Vagina (tissue), 2 donors: ENCODE measurements around the gene CLUH.

Source experiments
- POLR2A ChIP-seq, 2 donors: fragments of 450-650 bp; IDR thresholded peaks; one replicate each; pipeline ENCODE4 v1.6.1; 2017; ENCODE audit warnings: antibody characterized with exemption in 2 of 2, mild to moderate bottlenecking in 2 of 2, moderate library complexity in 2 of 2
- POLR2AphosphoS5 ChIP-seq, 2 donors: sonication (generic); formaldehyde crosslinking; IDR thresholded peaks; one replicate each; pipeline ENCODE4 v1.9.0; 2017; ENCODE audit warnings: antibody characterized with exemption in 2 of 2, mild to moderate bottlenecking in 2 of 2, low read depth in 1 of 2; ENCODE audit not compliant: insufficient read depth in 1 of 2
- TF ChIP-seq, protein P1 (sequence below), 3 experiments: fragments of 450-650 bp in 2 of 3; fragments of 200-600 bp in 1 of 3; sonication (generic) in 1 of 3; IDR thresholded peaks; one replicate each; pipeline ENCODE4 v1.5.1; 2017 to 2019; ENCODE audit warnings: antibody characterized with exemption in 3 of 3, mild to moderate bottlenecking in 2 of 3, moderate library complexity in 2 of 3

DNA sequence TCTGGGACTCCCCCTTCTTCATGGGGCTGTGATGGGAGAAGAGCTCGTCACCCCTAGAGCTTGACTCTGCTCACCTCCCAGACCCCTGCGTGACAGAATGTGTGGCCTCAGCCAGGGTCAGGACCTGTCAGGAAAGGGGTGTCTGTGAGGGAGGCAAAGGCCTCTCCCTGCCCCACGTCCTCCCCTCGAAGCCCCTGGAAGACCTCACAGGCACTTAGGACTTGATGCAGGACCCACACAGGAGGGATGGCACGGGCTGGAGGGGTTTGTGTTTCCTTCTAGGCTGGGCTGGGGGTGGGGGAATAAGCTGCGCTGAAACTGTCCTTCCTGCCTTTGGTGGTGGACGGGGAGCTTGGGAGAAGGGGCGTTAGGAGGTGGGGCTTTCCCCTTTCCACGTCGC, 11.0 kb upstream of the CLUH start:
- TF ChIP-seq, protein P1, sequence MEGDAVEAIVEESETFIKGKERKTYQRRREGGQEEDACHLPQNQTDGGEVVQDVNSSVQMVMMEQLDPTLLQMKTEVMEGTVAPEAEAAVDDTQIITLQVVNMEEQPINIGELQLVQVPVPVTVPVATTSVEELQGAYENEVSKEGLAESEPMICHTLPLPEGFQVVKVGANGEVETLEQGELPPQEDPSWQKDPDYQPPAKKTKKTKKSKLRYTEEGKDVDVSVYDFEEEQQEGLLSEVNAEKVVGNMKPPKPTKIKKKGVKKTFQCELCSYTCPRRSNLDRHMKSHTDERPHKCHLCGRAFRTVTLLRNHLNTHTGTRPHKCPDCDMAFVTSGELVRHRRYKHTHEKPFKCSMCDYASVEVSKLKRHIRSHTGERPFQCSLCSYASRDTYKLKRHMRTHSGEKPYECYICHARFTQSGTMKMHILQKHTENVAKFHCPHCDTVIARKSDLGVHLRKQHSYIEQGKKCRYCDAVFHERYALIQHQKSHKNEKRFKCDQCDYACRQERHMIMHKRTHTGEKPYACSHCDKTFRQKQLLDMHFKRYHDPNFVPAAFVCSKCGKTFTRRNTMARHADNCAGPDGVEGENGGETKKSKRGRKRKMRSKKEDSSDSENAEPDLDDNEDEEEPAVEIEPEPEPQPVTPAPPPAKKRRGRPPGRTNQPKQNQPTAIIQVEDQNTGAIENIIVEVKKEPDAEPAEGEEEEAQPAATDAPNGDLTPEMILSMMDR (IDR thresholded peaks at IDR 0.05) = no peak
- TF ChIP-seq POLR2AphosphoS5 (IDR thresholded peaks at IDR 0.05; ENCODE audit: insufficient read depth in 1 of 2, low read depth in 1 of 2) (no peak), POLR2A (IDR thresholded peaks at IDR 0.05) (no peak)
